Spleen (tissue), 7 donors: ENCODE data around the gene MMP2.

ENCODE experiments used
- CTCF ChIP-seq, 11 experiments: fragments of 200-600 bp in 7 of 11; fragments of 450-650 bp in 4 of 11; sonication (generic) in 4 of 11; IDR thresholded peaks in 8 of 11; conservative IDR thresholded peaks in 3 of 11; 1 replicate in 7 of 11; 2 replicates in 4 of 11; pipeline versions ENCODE4 v1.4.0 to v1.8.0; 2016 to 2021; ENCODE audit warnings: antibody characterized with exemption in 11 of 11, inconsistent platforms in 4 of 11, mild to moderate bottlenecking in 1 of 11
- POLR2A ChIP-seq, 3 donors: fragments of 450-650 bp; IDR thresholded peaks; one replicate each; pipeline ENCODE4 v1.5.1; 2017; ENCODE audit warnings: antibody characterized with exemption in 3 of 3, mild to moderate bottlenecking in 1 of 3
- POLR2AphosphoS5 ChIP-seq, 3 donors: sonication (generic); formaldehyde crosslinking; IDR thresholded peaks; one replicate each; pipeline ENCODE4 v1.5.1; 2017; ENCODE audit warnings: antibody characterized with exemption in 3 of 3
- donor health status: DM: no; HTN: no; CAD: no; lungs with moderate emphysema.
- donor health status: DM: no; HTN: no; CAD: no.
- donor health status: DM: no; HTN: no; CAD: no.

GRCh38 chr16:55453909-55454308, 25.1 kb upstream of the MMP2 start:
- TF ChIP-seq CTCF (IDR thresholded peaks at IDR 0.05 in 8 of 11, conservative IDR thresholded peaks at IDR 0.05 in 3 of 11), result no peak
- no peak for TF ChIP-seq POLR2AphosphoS5 (IDR thresholded peaks at IDR 0.05)
- TF ChIP-seq POLR2A (IDR thresholded peaks at IDR 0.05), result no peak
